ENCODE results near the gene KCNMB1. TPM values are rescaled to one million over a fixed set of nuclear protein-coding genes. Genes with fewer than 3 reads are reported as not detected.

KCNMB1 gene
- total and polyA plus RNA-seq, 2 of the 13 experiments (the other 11 are each of a cell fraction or from before 2014, with no cell fraction given) = not detected

- no peak for TF ChIP-seq ZNF552 (CRISPR knock-in tag; IDR thresholded peaks at IDR 0.05; ENCODE audit: borderline replicate concordance)
- no peak for TF ChIP-seq SOX5 (CRISPR knock-in tag; IDR thresholded peaks at IDR 0.05; ENCODE audit: borderline replicate concordance)
- no peak for TF ChIP-seq ZKSCAN8 (CRISPR knock-in tag; IDR thresholded peaks at IDR 0.05; ENCODE audit: borderline replicate concordance)
- TF ChIP-seq MTF1 (CRISPR knock-in tag; IDR thresholded peaks at IDR 0.05) = no peak
- no peak for TF ChIP-seq ZMYM3 (CRISPR knock-in tag; IDR thresholded peaks at IDR 0.05)
- TF ChIP-seq DDIT3 (CRISPR knock-in tag; IDR thresholded peaks at IDR 0.05) = no peak
Measured at GRCh38 chr5:170380361-170380951, 8.7 kb downstream of the KCNMB1 start (continued).

GRCh38 chr5:170378740-170379139 is 10.4 kb downstream of the KCNMB1 start:
- Histone ChIP-seq H3K4me2 (ENCODE audit: low read depth, low read length) (no peak overlapping the region), H3K36me3 (replicated peaks in 1 of 2; ENCODE audit: control insufficient read depth in 1 of 2, insufficient read depth in 2 of 2, low read length in 2 of 2) (no peaks in the 10 kb centered on the region), H3K79me2 (ENCODE audit: insufficient read depth, low read length) (no peaks in the 10 kb centered on the region), H3K4me3 (replicated peaks in 1 of 3; ENCODE audit: insufficient read depth in 1 of 3, low read depth in 2 of 3, low read length in 3 of 3) (no peak overlapping the region), H3K27ac (ENCODE audit: extremely low read length, insufficient read depth, low read length) (no peak overlapping the region), H2AFZ (ENCODE audit: low read length) (no peak overlapping the region), H3K27me3 (ENCODE audit: control insufficient read depth in 1 of 2, insufficient read depth in 2 of 2, low read length in 2 of 2) (peaks cover 3 to 14% of the 10 kb centered on the region in 2 experiments; a peak in 2 of 5 replicates), H4K20me1 (ENCODE audit: insufficient read depth, low read length) (no peaks in the 10 kb centered on the region), H3K9me3 (ENCODE audit: low read length) (no peaks in the 10 kb centered on the region), H3K4me1 (ENCODE audit: insufficient read depth, low read length) (no peaks in the 10 kb centered on the region), H3K9ac (ENCODE audit: insufficient read depth, low read depth, low read length) (no peak overlapping the region)
- DNase-seq (ENCODE audit: low spot score) (no peak), FAIRE-seq (no peak), ATAC-seq (no peak)
- no TSS peak for BruUV-seq (replicated peaks)
- in situ Hi-C loops (cut with HindIII; ENCODE audit: extremely low pct_ligation_motif_present, low pct_unique_long_range_greater_than_20kb) (no loop called here), intact Hi-C loops (cut with micrococcal nuclease; ENCODE audit: unreplicated experiment) (no loop called here)
- ChIA-PET CTCF (ENCODE audit: low intra/inter-chr PET ratio, low total read pairs) (no interaction called here), POLR2A (no interaction called here)
- WGBS (ENCODE audit: low lambda C conversion rate) = 32% methylated on average over 11 of the region's 16 CpGs
- TF ChIP-seq ZBTB42 (CRISPR knock-in tag; IDR thresholded peaks at IDR 0.05) (no peak), ZNF83 (CRISPR knock-in tag; IDR thresholded peaks at IDR 0.05; ENCODE audit: borderline replicate concordance) (no peak), ZNF547 (CRISPR knock-in tag; IDR thresholded peaks at IDR 0.05) (no peak), CREB3 (CRISPR knock-in tag; IDR thresholded peaks at IDR 0.05) (no peak), PBX3 (CRISPR knock-in tag; IDR thresholded peaks at IDR 0.05; ENCODE audit: borderline replicate concordance) (no peak)
